Subcutaneous adipose tissue (tissue), 4 donors: ENCODE results near the gene RGS11. TPM values are rescaled to one million over a fixed set of nuclear protein-coding genes. Genes with fewer than 3 reads are reported as not detected.

Experiments used
- total RNA-seq, 4 donors: library from RNA; depleted of rRNA; stranded (reverse); fragments of >200 nt; gene quantifications; one replicate each; pipeline ENCODE4 v1.1.0, GENCODE V29; 2016
- TF ChIP-seq, protein P1 (sequence below): fragments of 450-650 bp; IDR thresholded peaks from one replicate; pipeline ENCODE4 v1.5.1; 2016; ENCODE audit warnings: low read depth, mild to moderate bottlenecking, control low read depth, antibody characterized with exemption, moderate library complexity

RGS11 gene
- total RNA-seq, 4 donors from 2014 or later: 6.2 to 20.2 (median 11.4) TPM

DNA sequence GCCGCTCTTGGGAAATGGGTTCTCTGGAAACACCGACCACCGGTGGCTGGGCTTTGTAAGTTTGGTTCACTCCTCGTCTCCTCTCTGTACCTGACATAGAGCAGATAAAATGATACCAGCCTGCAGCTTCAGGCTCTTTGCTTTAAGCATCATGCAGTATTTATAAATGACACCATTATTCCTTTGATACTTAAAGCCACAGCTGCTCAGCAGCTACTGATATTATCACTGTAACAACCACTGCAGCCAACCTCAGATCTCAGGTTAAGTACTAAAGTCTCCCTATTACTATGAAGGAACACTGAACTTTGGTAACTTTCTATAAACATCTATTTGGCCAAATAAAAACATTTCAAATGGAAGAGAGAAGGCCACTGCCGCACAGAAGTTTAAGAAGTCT lies 41.8 kb upstream of the RGS11 start:
- TF ChIP-seq, protein P1, sequence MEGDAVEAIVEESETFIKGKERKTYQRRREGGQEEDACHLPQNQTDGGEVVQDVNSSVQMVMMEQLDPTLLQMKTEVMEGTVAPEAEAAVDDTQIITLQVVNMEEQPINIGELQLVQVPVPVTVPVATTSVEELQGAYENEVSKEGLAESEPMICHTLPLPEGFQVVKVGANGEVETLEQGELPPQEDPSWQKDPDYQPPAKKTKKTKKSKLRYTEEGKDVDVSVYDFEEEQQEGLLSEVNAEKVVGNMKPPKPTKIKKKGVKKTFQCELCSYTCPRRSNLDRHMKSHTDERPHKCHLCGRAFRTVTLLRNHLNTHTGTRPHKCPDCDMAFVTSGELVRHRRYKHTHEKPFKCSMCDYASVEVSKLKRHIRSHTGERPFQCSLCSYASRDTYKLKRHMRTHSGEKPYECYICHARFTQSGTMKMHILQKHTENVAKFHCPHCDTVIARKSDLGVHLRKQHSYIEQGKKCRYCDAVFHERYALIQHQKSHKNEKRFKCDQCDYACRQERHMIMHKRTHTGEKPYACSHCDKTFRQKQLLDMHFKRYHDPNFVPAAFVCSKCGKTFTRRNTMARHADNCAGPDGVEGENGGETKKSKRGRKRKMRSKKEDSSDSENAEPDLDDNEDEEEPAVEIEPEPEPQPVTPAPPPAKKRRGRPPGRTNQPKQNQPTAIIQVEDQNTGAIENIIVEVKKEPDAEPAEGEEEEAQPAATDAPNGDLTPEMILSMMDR: no peak

- TF ChIP-seq, protein P1: no peak
Measured at GRCh38 chr16:316741-317464, 41.2 kb upstream of the RGS11 start.

DNA sequence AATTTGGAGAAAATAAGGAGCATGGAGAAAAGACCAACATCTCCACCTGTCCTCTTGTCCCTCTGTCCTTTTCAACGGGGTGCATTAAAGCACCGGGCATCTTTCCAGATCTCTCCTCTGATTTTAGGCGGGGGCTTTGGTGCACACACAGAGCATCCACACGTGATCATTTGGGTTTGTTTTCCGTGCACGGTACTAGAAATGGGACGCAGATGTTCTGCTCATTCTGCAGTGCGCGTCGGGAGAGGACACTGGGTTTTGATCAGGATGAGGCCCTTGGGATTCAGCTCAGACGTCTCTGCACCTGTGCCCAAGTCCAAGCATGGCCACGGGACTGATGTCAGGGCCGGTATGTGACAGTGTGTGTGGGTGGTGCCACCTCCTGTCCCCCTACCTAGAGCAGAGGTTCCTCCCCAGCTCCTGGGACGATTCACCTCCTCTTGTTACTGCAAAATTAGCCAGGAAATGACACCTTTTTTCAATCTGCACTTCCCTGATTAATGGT lies 39.1 kb upstream of the RGS11 start:
- TF ChIP-seq, protein P1: no peak

GRCh38 chr16:314351-314750 lies 38.6 kb upstream of the RGS11 start:
- TF ChIP-seq, protein P1: no peak

DNA sequence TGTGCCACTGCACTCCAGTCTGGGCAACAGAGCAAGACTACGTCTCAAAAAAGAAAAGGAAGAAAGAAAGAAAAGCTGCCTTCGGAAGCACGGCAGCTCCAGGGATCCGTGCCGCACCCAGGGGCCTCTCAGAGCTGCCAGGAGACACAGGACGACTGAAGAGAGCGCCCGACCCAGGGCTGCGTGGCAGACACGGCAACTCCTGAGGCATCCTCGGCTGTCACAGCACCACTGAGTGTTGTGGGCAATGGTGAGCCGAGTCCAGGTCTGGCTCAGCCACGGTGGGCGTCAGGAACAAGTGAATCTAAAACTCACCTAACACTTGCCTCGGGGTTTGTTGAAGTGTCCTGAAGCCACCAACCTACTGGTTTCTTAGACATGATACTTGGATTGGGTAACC lies 36.0 kb upstream of the RGS11 start:
- TF ChIP-seq, protein P1: no peak

DNA sequence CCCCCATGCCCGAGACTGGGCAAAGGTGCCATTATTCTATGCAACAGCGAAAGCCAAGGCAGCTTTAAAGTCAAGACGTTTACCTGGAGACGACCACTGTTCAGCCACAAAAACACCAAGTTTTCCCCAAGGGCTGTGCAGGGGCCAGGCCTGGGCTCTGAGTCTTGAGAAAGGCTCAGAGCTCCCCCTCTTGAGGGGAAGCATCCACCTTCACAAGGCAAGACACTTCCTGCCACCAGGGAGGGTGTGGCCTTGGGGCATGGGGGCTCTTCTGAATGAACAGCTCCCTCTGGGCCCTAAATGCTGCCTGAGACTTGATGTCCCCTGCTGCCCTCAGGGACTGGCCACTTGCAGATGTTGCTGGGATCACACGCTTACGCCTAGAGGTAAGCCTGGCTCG lies 33.7 kb upstream of the RGS11 start:
- TF ChIP-seq, protein P1: no peak

DNA sequence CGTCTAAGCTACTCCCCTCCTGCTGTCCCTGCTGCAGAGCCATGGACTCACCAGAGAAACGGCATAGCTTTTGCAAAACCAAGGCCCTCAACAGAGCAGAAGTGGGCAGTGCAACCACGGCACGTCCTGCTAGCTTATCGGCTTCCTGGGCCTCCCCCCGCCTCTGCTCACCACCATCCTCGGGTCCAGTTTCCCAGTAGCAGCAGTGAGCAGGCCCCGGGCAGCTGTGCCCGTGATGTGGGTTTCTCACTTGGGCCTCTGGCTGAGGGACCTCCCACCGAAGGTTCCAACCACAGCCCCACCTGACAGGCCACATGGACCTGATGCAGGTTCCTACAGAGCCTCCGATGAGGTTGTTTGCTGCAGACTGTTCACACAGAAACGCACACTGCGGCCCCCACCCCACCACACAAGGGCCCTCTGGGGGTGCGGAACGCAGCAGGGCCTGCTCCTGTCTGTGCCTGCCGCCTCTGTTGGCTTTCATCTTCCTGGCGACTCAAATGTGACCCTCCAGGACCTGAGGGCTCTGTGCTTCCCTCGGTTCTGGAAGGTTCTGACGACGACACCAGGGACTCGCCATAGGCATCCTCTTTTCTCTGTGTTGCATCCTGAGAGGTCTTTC lies 32.1 kb upstream of the RGS11 start:
- TF ChIP-seq, protein P1: no peak
